DMS79 treated with DMSO at 0.1 percent for 48 hours (cell line): Measurements from ENCODE around the gene ETV3.
A peak's percentile ranks its signal among the peaks of the same experiment; 100 is the strongest.

ENCODE experiments used
- DNase-seq: peaks from one replicate; lab custom pipeline; 2025; lab: John Stamatoyannopoulos, UW

The ETV3 gene

GRCh38 chr1:157139052-157139715, 989 bp upstream of the ETV3 start:
- no peak for DNase-seq

- DNase-seq = no peak
These were observed 581 bp downstream of the ETV3 start for GRCh38 chr1:157137408-157138219.

DNA sequence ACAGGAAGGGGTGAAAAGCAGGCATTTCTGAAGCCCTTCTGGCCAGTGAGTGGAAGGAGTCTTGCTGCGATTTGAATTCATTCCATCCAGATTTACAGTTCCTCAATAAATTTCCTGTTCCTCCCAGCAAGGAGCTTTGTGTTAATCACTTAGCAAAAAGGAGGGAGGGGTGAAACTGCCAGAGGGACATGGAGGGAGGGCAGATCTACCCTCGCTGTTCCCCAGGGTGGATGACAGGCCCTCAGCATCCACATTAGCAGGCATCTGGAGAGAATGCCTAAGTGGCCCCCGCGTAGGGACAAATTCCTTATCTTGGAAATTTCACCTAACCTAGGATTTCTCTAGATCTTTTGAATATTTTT, 1.2 kb downstream of the ETV3 start:
- DNase-seq = no peak

DNA sequence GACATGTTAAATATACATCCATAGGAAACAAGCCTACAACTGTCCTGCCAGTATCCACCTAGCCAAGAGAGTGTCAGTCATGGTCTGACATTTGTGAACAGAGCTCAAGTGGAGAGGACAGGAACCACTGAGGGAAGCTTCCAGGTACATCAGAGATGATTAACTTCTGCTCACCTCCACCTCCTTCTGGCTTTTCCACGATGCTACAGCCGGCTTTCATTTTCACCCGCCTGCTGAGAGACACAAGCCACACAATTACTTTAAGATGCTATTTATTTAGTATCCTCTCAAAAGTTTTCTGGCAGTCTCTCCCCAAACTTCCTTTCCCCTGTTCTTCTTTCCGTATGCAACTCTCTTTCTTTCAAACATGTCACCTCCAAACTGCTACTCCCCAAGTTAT, 2.1 kb downstream of the ETV3 start:
- DNase-seq = no peak

GRCh38 chr1:157135646-157136045, 2.5 kb downstream of the ETV3 start:
- DNase-seq = no peak

- DNase-seq = no peak
These were observed 3.1 kb downstream of the ETV3 start for GRCh38 chr1:157135070-157135469.

- no peak for DNase-seq
These were observed 3.8 kb downstream of the ETV3 start for GRCh38 chr1:157134442-157134841.

DNA sequence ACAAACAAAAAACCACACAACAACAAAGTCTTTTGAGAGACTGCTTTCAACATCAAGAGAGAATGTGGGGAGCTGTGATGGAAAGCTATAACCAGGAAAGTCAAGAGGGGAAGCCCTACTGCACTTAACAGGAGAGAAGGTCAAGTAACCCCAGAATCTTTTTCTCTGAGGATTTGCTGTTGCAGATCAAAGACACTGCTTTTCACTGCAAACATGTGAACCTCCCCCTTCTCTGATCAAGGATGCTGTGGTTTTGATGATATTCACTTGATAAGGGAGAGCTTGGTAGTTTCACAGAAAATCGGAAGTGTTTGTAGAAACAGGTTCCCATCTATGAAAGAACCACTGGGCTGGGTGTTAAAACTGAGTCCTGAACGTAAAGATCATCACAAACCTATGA, 4.8 kb downstream of the ETV3 start:
- DNase-seq = no peak

GRCh38 chr1:157132616-157133167, 5.5 kb downstream of the ETV3 start:
- no peak for DNase-seq

DNA sequence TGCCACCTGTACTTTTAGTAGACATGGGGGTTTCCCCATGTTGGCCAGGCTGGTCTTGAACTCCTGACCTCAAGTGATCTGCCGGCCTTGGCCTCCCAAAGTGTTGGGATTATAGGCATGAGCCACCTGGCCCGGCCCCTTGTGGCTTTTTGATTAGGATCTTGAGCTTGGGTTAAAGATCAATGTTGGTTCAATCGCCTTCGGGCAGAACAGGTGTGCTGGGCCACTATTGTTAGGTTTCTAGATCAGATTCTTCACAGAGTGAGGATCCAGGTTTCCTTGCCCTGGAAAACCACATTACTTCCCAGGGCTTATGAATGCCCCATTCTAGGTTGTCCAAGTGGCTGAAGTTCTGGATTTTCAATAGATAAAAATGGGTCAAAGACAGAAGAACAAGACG, 6.1 kb downstream of the ETV3 start:
- DNase-seq = no peak

DNA sequence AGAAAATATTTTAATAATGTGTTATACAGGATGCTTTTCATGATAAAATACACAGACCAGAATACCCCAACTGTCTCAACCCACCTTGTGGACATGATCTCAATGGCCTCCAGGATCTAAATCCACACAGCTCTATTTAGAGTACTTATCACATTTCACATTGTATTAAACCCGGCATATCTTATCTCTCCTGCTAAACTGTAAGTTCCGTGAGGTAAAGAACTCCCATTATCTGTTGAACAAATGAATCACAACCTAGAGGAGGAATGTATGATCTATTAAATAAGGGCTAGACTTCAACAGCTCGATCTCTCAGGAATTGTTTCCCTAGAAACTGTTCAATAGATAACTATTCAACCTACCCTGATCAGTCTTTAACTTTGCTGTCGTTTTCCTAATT, 6.9 kb downstream of the ETV3 start:
- no peak for DNase-seq

GRCh38 chr1:157124855-157125254, 13.3 kb downstream of the ETV3 start:
- DNase-seq = peak; percentile 68

DNA sequence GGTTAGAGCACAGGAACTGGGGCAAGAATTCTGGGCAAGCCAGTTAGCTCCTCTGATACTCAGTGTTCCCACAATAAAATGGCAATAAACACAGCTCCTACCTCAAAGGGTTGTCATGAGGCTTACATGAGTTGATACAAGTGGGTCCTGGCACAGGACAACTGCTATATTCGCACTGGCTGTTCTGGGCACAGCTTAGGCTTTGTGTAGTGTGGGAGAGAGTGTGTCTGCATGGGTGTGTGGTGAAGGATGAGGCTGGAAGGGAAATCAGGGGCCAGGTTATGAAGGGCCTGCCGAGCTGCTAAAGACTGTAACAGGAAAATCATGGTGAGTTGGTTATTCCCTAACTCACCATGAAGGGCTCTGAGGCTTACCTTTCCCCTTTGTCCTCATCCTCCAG, 18.7 kb downstream of the ETV3 start:
- no peak for DNase-seq

DNA sequence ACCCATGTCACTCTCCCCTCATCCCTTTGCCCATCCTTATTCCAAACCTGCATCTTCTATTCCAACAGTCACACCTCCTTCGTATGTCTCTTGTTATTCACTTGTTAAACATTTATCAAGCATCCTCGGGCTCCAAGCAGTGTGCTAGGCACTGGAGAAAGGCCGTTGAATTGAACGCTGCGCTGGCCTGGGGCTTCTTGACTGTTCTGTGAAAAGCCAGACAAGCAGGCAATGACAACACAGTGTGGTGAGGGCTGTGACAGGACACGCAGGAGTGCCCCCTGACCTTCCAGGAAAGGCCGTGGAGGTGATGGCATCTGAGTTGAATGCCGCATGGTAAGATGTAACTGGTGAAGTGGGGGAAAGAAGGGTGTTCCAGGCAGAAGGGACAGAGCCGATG, 19.2 kb downstream of the ETV3 start:
- no peak for DNase-seq

DNA sequence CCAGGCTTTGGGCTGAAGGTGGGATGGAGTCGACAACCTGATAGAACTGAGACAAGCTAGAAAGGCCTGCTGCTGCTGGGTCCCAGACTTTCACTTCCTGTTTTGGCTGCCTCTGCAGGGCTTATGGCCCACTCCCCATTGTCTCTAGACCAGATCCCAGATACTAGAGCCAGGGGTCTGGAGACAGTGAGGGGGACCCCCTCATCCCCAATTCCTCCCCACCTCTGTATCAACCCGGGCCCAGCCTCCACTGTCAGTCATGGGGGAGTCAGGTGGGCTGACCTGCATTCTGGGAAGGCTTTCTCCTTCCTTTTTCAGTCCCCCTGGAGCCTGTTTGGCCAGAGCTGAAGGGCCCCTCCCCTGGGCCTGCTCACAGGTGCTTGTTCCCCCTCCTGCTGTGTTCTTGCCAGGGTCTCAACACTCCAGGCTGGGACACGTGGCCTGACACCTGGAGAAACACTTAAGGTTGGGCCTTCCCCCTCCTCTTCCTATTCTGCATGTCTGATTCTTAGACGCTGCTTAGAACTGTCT, 20.6 kb downstream of the ETV3 start:
- peak; percentile 52 for DNase-seq

DNA sequence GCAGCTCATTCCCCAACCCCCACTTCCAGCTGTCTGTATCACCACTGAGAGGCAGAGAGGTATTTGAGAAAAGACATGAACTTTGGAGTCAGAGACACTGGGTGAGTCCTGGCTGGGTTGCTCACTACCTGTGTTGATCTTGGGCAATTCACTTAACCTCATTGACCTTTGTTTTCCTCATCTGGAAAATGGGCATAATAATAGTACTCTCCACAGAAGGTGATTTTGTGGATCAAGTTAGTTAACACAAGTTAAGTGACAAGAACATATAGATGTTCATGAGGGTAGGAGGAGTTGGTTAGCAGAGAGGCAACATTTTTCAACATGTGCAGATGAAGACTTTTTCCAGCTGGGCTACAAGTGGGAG, 21.5 kb downstream of the ETV3 start:
- no peak for DNase-seq

DNA sequence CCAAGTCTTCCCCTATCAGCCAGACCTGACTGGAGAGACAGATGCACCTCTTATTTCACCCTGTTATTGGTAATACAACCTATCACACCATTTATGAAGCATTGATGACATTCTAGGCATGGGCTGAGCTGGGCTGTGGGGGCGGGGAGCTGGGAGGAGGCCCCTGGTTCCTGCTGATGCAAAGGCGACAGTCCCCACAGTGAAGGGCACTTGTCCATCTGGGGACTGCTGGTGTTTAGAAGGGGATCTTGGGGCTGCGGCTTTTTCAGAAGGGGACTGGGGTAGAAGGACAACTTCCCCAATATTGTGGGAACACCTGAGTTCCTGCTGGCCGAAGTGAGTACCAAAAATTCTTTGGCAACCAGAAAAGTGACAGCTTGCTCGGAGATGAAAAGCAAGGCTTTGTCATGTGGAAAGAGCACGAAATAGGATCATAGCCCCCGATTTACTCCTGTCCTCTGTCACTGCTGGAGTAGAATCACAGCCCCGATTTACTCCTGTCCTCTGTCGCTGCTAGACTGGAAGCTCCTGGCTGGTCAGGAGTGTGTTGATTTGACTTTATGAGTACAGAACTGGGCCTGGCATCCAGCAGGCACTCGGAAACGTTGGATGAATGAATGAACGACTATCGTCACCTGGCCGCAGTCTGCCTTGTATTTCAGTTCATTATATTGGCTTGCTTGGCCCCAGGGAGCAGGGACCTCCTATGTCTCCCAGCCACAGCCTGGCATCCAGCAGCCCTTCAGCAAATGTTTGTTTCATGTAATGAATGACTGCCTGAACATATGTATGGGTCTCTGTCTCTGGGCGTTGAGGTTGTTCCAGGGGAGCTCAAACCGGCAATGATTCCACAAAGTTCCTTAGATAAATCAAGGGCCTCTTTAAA, 22.1 kb downstream of the ETV3 start:
- DNase-seq = no peak

DNA sequence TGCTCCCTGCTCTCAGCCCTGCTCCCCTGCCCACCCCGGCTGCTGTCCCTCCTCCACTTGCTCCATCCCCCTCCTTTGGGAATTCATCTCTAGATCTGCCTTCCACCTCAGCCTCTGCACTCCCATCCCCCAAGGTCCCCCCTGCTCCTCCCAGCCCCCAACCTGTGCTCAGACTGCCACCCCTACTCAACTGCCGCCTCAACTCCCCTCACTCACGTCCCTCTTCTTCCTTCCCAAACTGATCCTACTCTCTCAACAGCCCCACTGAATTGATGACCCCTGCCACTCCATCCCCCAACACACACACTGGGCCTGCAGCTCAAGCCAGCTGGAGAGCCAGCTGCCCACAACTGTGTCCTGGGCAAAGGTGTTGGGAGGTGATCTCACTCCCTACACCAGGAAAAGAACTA, 22.8 kb downstream of the ETV3 start:
- no peak for DNase-seq

DNA sequence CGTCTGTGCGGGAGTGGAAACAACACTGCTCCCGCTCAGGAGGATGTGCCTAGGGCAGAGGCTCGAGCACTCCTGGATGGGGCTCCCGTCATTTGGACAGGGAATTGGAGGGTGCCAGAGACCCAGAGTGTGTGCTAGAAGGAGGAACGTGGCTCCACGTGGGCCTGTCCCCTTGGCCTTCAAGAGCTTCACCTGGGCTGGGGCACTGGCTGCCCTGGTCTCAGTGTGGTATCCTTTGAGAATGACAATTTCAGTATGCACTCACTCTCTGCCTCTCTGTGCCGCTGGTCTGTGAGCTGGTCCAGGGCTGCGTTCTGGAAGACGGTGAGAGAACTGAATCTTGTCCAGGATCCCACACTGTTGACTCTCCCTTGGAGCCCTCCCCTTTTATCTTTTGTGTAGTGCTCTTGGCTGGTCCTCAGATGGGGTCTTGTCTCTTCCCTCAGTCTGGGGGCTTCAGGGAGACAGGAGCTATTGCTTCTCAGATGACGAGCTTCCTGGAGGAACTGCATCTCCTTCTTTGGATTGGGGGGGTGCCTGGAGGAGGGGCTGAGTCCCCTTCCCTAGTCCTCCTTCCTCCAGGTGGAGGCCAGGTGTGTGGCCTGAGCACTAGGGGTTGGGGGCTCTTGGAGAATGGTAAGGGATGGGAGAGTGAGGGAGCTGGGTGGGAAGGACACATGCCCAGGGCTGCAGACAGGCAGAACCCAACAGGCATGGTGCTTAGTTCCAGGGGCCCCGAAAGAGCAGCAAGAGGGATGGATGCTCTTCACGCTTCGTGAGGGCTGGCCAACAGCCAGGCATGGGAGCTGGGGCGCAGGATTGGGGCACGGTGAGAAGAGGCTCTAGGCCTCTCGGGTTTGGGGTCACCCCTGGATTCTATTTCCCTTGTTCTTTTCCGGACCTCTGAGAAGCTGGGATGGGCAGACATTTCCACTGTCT, 23.7 kb downstream of the ETV3 start:
- no peak for DNase-seq

DNA sequence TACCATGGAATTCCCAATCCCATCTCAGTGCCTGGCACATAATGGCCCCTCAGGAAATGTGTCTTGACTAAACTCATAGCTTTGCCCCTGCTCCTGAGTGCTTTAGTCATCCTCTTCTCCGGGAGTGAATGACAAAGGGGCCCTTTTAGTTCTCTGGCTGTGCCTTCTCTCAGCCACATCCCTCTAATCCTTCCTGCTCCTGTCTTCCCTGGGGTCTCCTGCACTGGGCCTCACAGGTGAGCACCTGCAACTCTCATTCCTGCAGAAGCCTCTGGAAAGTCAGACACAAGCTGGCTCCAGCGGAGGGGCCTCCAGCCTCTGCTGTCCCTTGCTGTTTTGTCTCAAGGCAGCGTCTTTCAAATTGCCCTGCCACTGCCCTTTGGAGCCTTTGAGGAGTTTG, 24.6 kb downstream of the ETV3 start:
- no peak for DNase-seq

DNA sequence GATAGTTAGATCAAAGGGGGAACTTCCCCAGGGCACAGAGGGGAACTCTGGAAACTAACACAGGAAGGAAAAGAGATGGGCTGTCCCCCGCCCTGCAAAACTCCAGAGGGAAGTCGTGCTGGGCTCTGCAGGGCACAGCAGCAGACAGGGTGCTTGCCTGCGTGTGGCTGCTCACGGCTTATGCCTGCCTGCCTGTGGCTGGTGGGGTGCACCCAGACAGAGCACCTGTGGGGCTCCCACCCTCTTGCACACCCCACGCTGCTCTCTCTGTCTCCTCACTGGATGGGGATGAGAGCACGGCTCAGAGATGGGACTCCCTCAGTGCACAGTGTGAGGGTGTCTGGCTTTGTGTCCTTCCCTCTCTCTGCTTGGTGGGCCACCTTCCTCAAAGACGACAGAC, 25.1 kb downstream of the ETV3 start:
- no peak for DNase-seq
